OCI-LY7 (cell line): ENCODE measurements around the gene PRKAG2. TPM values are rescaled to one million over a fixed set of nuclear protein-coding genes. Genes with fewer than 3 reads are reported as not detected.

Experiments used
- BruUV-seq: library from RNA; stranded (reverse); fragments of 400-500 nt; replicated peaks from 2 replicates; lab custom pipeline; 2021; lab: Mats Ljungman, UMichigan
- CTCF ChIA-PET: fragments of 300-600 bp; sonication (Branson Sonifier 250); formaldehyde crosslinking; loops from one replicate; lab custom pipeline; 2022; ENCODE audit warnings: antibody characterized with exemption; ENCODE audit not compliant: unreplicated experiment; lab: Charles Lee
- POLR2A ChIA-PET: fragments of 300-600 bp; sonication (Branson Sonifier 250); formaldehyde crosslinking; loops from one replicate; lab custom pipeline; 2022; ENCODE audit warnings: antibody characterized with exemption; lab: Charles Lee
- DNase-seq: peaks from one replicate; pipeline ENCODE4 v3.0.0-alpha.2; 2015; ENCODE audit warnings: low spot score
- H2AFZ ChIP-seq: fragments of 200-600 bp; sonication (generic), shearing (Covaris generic); 2 replicates; pipeline ENCODE4 v1.6.1; 2014; ENCODE audit warnings: mild to moderate bottlenecking, antibody characterized with exemption, low read length, moderate library complexity
- H3K27ac ChIP-seq: fragments of 200-600 bp; sonication (generic); 2 replicates; pipeline ENCODE4 v1.5.1; 2014; ENCODE audit warnings: mixed run types, low read depth, mild to moderate bottlenecking, moderate library complexity, low read length, inconsistent platforms; ENCODE audit not compliant: poor library complexity, severe bottlenecking
- H3K36me3 ChIP-seq: fragments of 200-600 bp; sonication (generic); 2 replicates; pipeline ENCODE4 v1.6.1; 2014; ENCODE audit warnings: mild to moderate bottlenecking, antibody characterized with exemption, low read length, moderate library complexity, mixed read lengths; ENCODE audit not compliant: insufficient read depth
- H3K4me1 ChIP-seq: fragments of 200-600 bp; sonication (generic); 2 replicates; pipeline ENCODE4 v1.5.1; 2014; ENCODE audit warnings: mild to moderate bottlenecking, low read length; ENCODE audit not compliant: insufficient read depth, poor library complexity, severe bottlenecking
- H3K4me2 ChIP-seq: fragments of 200-600 bp; sonication (generic); 2 replicates; pipeline ENCODE4 v1.6.1; 2014; ENCODE audit warnings: mild to moderate bottlenecking, low read length
- H3K4me3 ChIP-seq: fragments of 200-600 bp; sonication (generic); 2 replicates; pipeline ENCODE4 v1.5.1; 2014; ENCODE audit warnings: mild to moderate bottlenecking, low read depth, low read length; ENCODE audit not compliant: poor library complexity, severe bottlenecking
- H3K79me2 ChIP-seq: fragments of 200-600 bp; sonication (generic); 2 replicates; pipeline ENCODE4 v1.6.1; 2016; ENCODE audit warnings: low read depth, mild to moderate bottlenecking, low read length, moderate library complexity, mixed read lengths; ENCODE audit not compliant: insufficient read depth
- H3K9me2 ChIP-seq: fragments of 200-600 bp; sonication (generic); 2 replicates; pipeline ENCODE4 v1.6.1; 2016; ENCODE audit warnings: mild to moderate bottlenecking, low read length, mixed read lengths; ENCODE audit not compliant: insufficient read depth
- H3K9me3 ChIP-seq: fragments of 200-600 bp; sonication (generic); 2 replicates; pipeline ENCODE4 v1.6.1; 2014; ENCODE audit warnings: mild to moderate bottlenecking, mixed run types, low read length, mixed read lengths
- H4K20me1 ChIP-seq: fragments of 200-600 bp; sonication (generic); 2 replicates; pipeline ENCODE4 v1.6.1; 2014; ENCODE audit warnings: mild to moderate bottlenecking, antibody characterized with exemption, low read length, moderate library complexity, mixed read lengths; ENCODE audit not compliant: insufficient read depth
- CTCF ChIP-seq: fragments of 200-600 bp; sonication (generic); conservative IDR thresholded peaks from 2 replicates; pipeline ENCODE4 v1.5.1; 2014; ENCODE audit warnings: mild to moderate bottlenecking, antibody characterized with exemption, low read length, moderate library complexity, mixed read lengths
- EZH2phosphoT487 ChIP-seq: fragments of 200-600 bp; sonication (generic); IDR thresholded peaks from 2 replicates; pipeline ENCODE4 v1.6.1; 2018; ENCODE audit warnings: low read depth, borderline replicate concordance, mild to moderate bottlenecking, mixed run types, antibody characterized with exemption, low read length, moderate library complexity, mixed read lengths
- intact Hi-C: fragments of 100-400 bp; cut with micrococcal nuclease; formaldehyde crosslinking; loops from one replicate; pipeline ENCODE4 v1.10.0; 2022; ENCODE audit not compliant: unreplicated experiment
- total RNA-seq, 2 experiments: library from RNA; depleted of rRNA in 1 of 2; stranded (reverse); fragments of >200 nt in 1 of 2; shearing (Covaris generic) in 1 of 2; gene quantifications; 2 replicates each; pipeline ENCODE4 v1.2.3, GENCODE V29; 2014 to 2022

Gene PRKAG2
- total RNA-seq, 2 experiments from 2014 or later, result 1.2 to 5.1 TPM

- Histone ChIP-seq H3K4me3 (no peak overlapping the region), H3K4me2 (no peak overlapping the region), H2AFZ (no peak overlapping the region), H3K27ac (no peak overlapping the region), H3K9me2 (no peaks in the 10 kb centered on the region), H3K9me3 (no peaks in the 10 kb centered on the region), H3K79me2 (no peaks in the 10 kb centered on the region), H3K36me3 (no peaks in the 10 kb centered on the region), H3K4me1 (peaks cover 6% of the 10 kb centered on the region), H4K20me1 (no peaks in the 10 kb centered on the region)
- intact Hi-C loops, result no loop called here
- ChIA-PET CTCF (no interaction called here), POLR2A (no interaction called here)
- no peak for TF ChIP-seq CTCF
- no peak for TF ChIP-seq EZH2phosphoT487
- no peak for DNase-seq
- no TSS peak for BruUV-seq
These were observed 165.5 kb downstream of the PRKAG2 start for GRCh38 chr7:151711435-151711872.

- intact Hi-C loops, result no loop called here
- Histone ChIP-seq H4K20me1 (no peaks in the 10 kb centered on the region), H3K27ac (no peak overlapping the region), H2AFZ (no peak overlapping the region), H3K4me3 (no peak overlapping the region), H3K9me3 (no peaks in the 10 kb centered on the region), H3K4me2 (no peak overlapping the region), H3K36me3 (no peaks in the 10 kb centered on the region), H3K79me2 (no peaks in the 10 kb centered on the region), H3K9me2 (no peaks in the 10 kb centered on the region), H3K4me1 (peaks cover 6% of the 10 kb centered on the region)
- ChIA-PET POLR2A (no interaction called here), CTCF (no interaction called here)
- DNase-seq, result no peak
- no peak for TF ChIP-seq EZH2phosphoT487
- no peak for TF ChIP-seq CTCF
- BruUV-seq, result no TSS peak
These were observed 166.1 kb downstream of the PRKAG2 start for GRCh38 chr7:151710646-151711434.

GRCh38 chr7:151710121-151710640, 166.7 kb downstream of the PRKAG2 start:
- H3K4me3 ChIP-seq, result no peak overlapping the region
- H2AFZ ChIP-seq, result no peak overlapping the region
- TF ChIP-seq CTCF, result no peak
- TF ChIP-seq EZH2phosphoT487, result no peak
- H4K20me1 ChIP-seq, result no peaks in the 10 kb centered on the region
- no peak overlapping the region for H3K4me2 ChIP-seq
- intact Hi-C loops, result no loop called here
- CTCF ChIA-PET, result no interaction called here
- H3K27ac ChIP-seq, result no peak overlapping the region
- POLR2A ChIA-PET, result no interaction called here
- H3K9me3 ChIP-seq, result no peaks in the 10 kb centered on the region
- no peaks in the 10 kb centered on the region for H3K36me3 ChIP-seq
- H3K4me1 ChIP-seq, result peaks cover 6% of the 10 kb centered on the region
- no peaks in the 10 kb centered on the region for H3K79me2 ChIP-seq
- H3K9me2 ChIP-seq, result no peaks in the 10 kb centered on the region
- DNase-seq, result no peak
- BruUV-seq, result no TSS peak
